K562 (cell line): ENCODE results near the gene SLC24A4. TPM values are rescaled to one million over a fixed set of nuclear protein-coding genes. Genes with fewer than 3 reads are reported as not detected.

ENCODE experiments used
- ATAC-seq: fragments of 200-7000 bp; cut with Tn5 transposase; 3 replicates; pipeline ENCODE4 v1.9.1; 2020; ENCODE audit warnings: moderate library complexity
- BruUV-seq: library from RNA; stranded (reverse); fragments of 400-500 nt; replicated peaks from 2 replicates; lab custom pipeline; 2021; lab: Mats Ljungman, UMichigan
- CTCF ChIA-PET: fragments of 300-600 bp; formaldehyde crosslinking; extraction: SDS; loops from one replicate; lab custom pipeline; 2021; ENCODE audit warnings: low intra/inter-chr PET ratio; lab: Yijun Ruan, JAX
- POLR2A ChIA-PET: fragments of 300-600, 350-650 bp; sonication (Branson Sonifier 250); formaldehyde crosslinking; extraction: SDS; loops from one replicate; lab custom pipeline; 2021; ENCODE audit warnings: antibody characterized with exemption, inconsistent platforms; lab: Yijun Ruan, JAX
- DNase-seq, 4 experiments: peaks; one replicate each; pipeline versions ENCODE4 v3.0.0 to v3.0.0-alpha.2; 2011 to 2018; ENCODE audit warnings: low spot score in 3 of 4, mixed read lengths in 3 of 4; ENCODE audit errors: extremely low read depth in 1 of 4
- FAIRE-seq: peaks from 2 replicates; lab custom pipeline; 2011; peaks lifted over from hg19 to GRCh38; lab: Jason Lieb, UNC
- H2AFZ ChIP-seq: 2 replicates; pipeline ENCODE4 v1.6.0; 2011; ENCODE audit warnings: low read depth, low read length, control low read depth, inconsistent platforms
- H3K27ac ChIP-seq: fragments of 200-600 bp; 3 replicates; pipeline ENCODE4 v1.8.0; 2011; ENCODE audit warnings: low read depth, mild to moderate bottlenecking, control low read depth, inconsistent platforms, low read length, moderate library complexity, mixed read lengths; ENCODE audit errors: extremely low read depth
- H3K27me3 ChIP-seq, 2 experiments: fragments of 300-600 bp in 1 of 2; 2 replicates in 1 of 2; 3 replicates in 1 of 2; pipeline versions ENCODE4 v1.6.0 to v1.8.0; 2011; ENCODE audit warnings: inconsistent platforms in 2 of 2, low read length in 2 of 2, mild to moderate bottlenecking in 1 of 2, mixed read lengths in 1 of 2, moderate library complexity in 1 of 2; ENCODE audit not compliant: control insufficient read depth in 2 of 2, insufficient read depth in 2 of 2
- H3K36me3 ChIP-seq: fragments of 300-600 bp; 3 replicates; pipeline ENCODE4 v1.8.0; 2011; ENCODE audit warnings: mild to moderate bottlenecking, low read length, inconsistent platforms; ENCODE audit not compliant: control insufficient read depth, insufficient read depth
- H3K4me1 ChIP-seq, 2 experiments: fragments of 200-600 bp in 1 of 2; replicated peaks in 1 of 2; 2 replicates in 1 of 2; 3 replicates in 1 of 2; pipeline versions ENCODE4 v1.5.1 to v1.8.0; 2011; ENCODE audit warnings: inconsistent platforms in 2 of 2, low read length in 2 of 2, mild to moderate bottlenecking in 1 of 2, mixed read lengths in 1 of 2, moderate library complexity in 1 of 2; ENCODE audit not compliant: control insufficient read depth in 2 of 2, insufficient read depth in 2 of 2
- H3K4me2 ChIP-seq: 2 replicates; pipeline ENCODE4 v1.6.1; 2011; ENCODE audit warnings: low read length, control low read depth, inconsistent platforms, mixed read lengths; ENCODE audit not compliant: insufficient read depth
- H3K4me3 ChIP-seq: fragments of 200-600 bp; sonication (generic), shearing (Covaris generic); 2 replicates; pipeline ENCODE4 v1.5.1; 2016; ENCODE audit warnings: control low read depth, inconsistent platforms
- H3K79me2 ChIP-seq: fragments of 200-600 bp; 3 replicates; pipeline ENCODE4 v1.8.0; 2011; ENCODE audit warnings: low read length, inconsistent platforms; ENCODE audit not compliant: control insufficient read depth, insufficient read depth
- H3K9ac ChIP-seq, 2 experiments: 2 replicates each; pipeline versions ENCODE4 v1.6.0 to v1.6.1; 2011; ENCODE audit warnings: low read depth in 2 of 2, low read length in 2 of 2, control low read depth in 1 of 2, inconsistent platforms in 1 of 2, mild to moderate bottlenecking in 1 of 2, mixed read lengths in 1 of 2; ENCODE audit not compliant: insufficient read depth in 1 of 2
- H3K9me1 ChIP-seq: one replicate; pipeline ENCODE4 v1.6.0; 2011; ENCODE audit warnings: inconsistent platforms, mild to moderate bottlenecking, low read length, moderate library complexity; ENCODE audit not compliant: control insufficient read depth, insufficient read depth
- H3K9me3 ChIP-seq: replicated peaks from 2 replicates; pipeline ENCODE4 v1.5.1; 2011; ENCODE audit warnings: low read depth, low read length, inconsistent platforms; ENCODE audit not compliant: control insufficient read depth, insufficient read depth
- H4K20me1 ChIP-seq: replicated peaks from 2 replicates; pipeline ENCODE4 v1.6.1; 2011; ENCODE audit warnings: low read length, inconsistent platforms, mixed read lengths; ENCODE audit not compliant: control insufficient read depth, insufficient read depth
- BDP1 ChIP-seq: IDR thresholded peaks from 3 replicates; pipeline ENCODE4 v1.6.1; 2011; ENCODE audit not compliant: insufficient read length, insufficient read depth
- E2F3 ChIP-seq: fragments of 250-450 bp; sonication (Bioruptor Pico); IDR thresholded peaks from 2 replicates; pipeline ENCODE4 v1.4.0; 2020; ENCODE audit warnings: mild to moderate bottlenecking
- GATAD2A ChIP-seq: fragments of 450-650 bp; IDR thresholded peaks from 2 replicates; pipeline ENCODE4 v1.6.1; 2017
- NR2C2 ChIP-seq, 2 experiments: fragments of 200-800 bp in 1 of 2; sonication (Bioruptor generic) in 1 of 2; sonication (generic) in 1 of 2; formaldehyde crosslinking in 1 of 2; IDR thresholded peaks; 2 replicates each; pipeline versions ENCODE4 v1.6.1 to v1.8.0; 2016 to 2022; ENCODE audit warnings: mild to moderate bottlenecking in 1 of 2, missing compliant biosample characterization in 1 of 2, missing genetic modification characterization in 1 of 2, missing genetic modification reagents in 1 of 2
- PPARD ChIP-seq: fragments of 250-450 bp; sonication (Bioruptor Pico); IDR thresholded peaks from 2 replicates; pipeline ENCODE4 v1.8.0; 2022; ENCODE audit warnings: inconsistent platforms, mild to moderate bottlenecking, moderate library complexity
- SMAD1 ChIP-seq: fragments of 150-350 bp; IDR thresholded peaks from 2 replicates; pipeline ENCODE4 v1.6.1; 2014; ENCODE audit warnings: low read length, low read depth; ENCODE audit not compliant: partially characterized antibody
- TGIF2 ChIP-seq: sonication (generic); formaldehyde crosslinking; IDR thresholded peaks from 2 replicates; pipeline ENCODE4 v1.8.1; 2022; ENCODE audit warnings: mild to moderate bottlenecking, missing genetic modification reagents, moderate library complexity
- ZNF431 ChIP-seq: sonication (generic); formaldehyde crosslinking; IDR thresholded peaks from 2 replicates; pipeline ENCODE4 v1.8.0; 2022; ENCODE audit warnings: mild to moderate bottlenecking, missing genetic modification reagents
- ZNF57 ChIP-seq: fragments of 450-650 bp; formaldehyde crosslinking; IDR thresholded peaks from 2 replicates; pipeline ENCODE4 v1.4.0; 2020; ENCODE audit warnings: mild to moderate bottlenecking, moderate library complexity
- WGBS: fragments of 100-300 bp; shearing (Covaris generic); methylation state at CpG from one replicate; pipeline ENCODE4 v1.1.6; 2016; ENCODE audit warnings: low coverage, mixed read lengths; ENCODE audit not compliant: insufficient coverage; ENCODE audit errors: missing lambda C conversion rate; 5-methylcytosine and 5-hydroxymethylcytosine counted together
- in situ Hi-C: fragments of 300-500 bp; cut with MboI; formaldehyde crosslinking; loops from 4 replicates; pipeline ENCODE4 v1.15.0; 2018; ENCODE audit warnings: inconsistent platforms, mixed read lengths
- intact Hi-C: fragments of 100-400 bp; cut with micrococcal nuclease; formaldehyde crosslinking; loops from 2 replicates; pipeline ENCODE4 v1.14.2; 2022
- polyA plus RNA-seq, 8 experiments: library from polyadenylated mRNA; depleted of rRNA in 4 of 8; stranded (reverse) in 5 of 8; unstranded in 3 of 8; fragments of >200 nt; fragmentation: Nextera tagmentation in 2 of 8; fragmentation: Illumina TruSeq in 1 of 8; extraction: Ambion mirVana in 2 of 8; extraction: Trizol in 1 of 8; gene quantifications; 2 replicates each; pipeline versions ENCODE4 v1.2.1 to v1.2.3, GENCODE V29; 2011 to 2014; ENCODE audit warnings: inconsistent platforms in 1 of 8, missing spikeins in 1 of 8
- total RNA-seq, 7 experiments: library from RNA; depleted of rRNA in 6 of 7; stranded (reverse); fragments of >200 nt in 6 of 7; fragmentation: Illumina TruSeq in 2 of 7; extraction: Trizol in 2 of 7; gene quantifications; 2 replicates each; pipeline versions ENCODE4 v1.2.1 to v1.2.3, GENCODE V29; 2011 to 2021; ENCODE audit warnings: low replicate concordance in 1 of 7
- TF ChIP-seq, protein P1 (sequence below), 2 experiments: fragments of 150-350 bp in 1 of 2; IDR thresholded peaks; 2 replicates each; pipeline ENCODE4 v1.6.1; 2012 to 2016; ENCODE audit warnings: low read depth in 2 of 2, low read length in 2 of 2, mild to moderate bottlenecking in 1 of 2, moderate library complexity in 1 of 2
- TF ChIP-seq, protein P2 (sequence below): fragments of 250-450 bp; sonication (Bioruptor Pico); IDR thresholded peaks from 2 replicates; pipeline ENCODE4 v1.4.0; 2020; ENCODE audit warnings: mild to moderate bottlenecking, moderate library complexity

Gene SLC24A4
- total and polyA plus RNA-seq, 9 of the 15 experiments (the other 6 are each of a cell fraction or from before 2014, with no cell fraction given) = not detected

DNA sequence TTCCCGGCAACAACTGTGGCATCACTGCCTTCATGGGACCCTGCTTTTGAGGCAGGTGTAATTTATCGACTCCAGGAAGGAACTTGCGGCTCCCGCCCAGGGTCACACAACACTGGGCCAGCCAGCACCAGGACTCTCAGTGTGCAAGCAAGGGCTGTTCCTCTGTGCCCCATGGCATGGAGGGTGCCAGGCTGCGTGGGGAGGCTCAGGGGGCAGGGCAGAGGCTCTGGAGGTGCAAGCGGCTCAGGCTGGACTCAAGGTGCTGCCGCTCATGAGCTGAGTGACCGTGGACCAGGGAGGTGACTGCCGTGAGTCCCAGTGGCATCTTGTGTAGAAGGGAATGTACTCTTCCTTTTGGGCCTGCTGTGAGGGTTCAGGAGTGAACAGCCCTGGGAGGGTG, 57.6 kb downstream of the SLC24A4 start:
- H3K4me2 ChIP-seq = no peak overlapping the region
- DNase-seq = no peak
- H3K9ac ChIP-seq = no peak overlapping the region
- TF ChIP-seq SMAD1 = no peak
- TF ChIP-seq, protein P1, sequence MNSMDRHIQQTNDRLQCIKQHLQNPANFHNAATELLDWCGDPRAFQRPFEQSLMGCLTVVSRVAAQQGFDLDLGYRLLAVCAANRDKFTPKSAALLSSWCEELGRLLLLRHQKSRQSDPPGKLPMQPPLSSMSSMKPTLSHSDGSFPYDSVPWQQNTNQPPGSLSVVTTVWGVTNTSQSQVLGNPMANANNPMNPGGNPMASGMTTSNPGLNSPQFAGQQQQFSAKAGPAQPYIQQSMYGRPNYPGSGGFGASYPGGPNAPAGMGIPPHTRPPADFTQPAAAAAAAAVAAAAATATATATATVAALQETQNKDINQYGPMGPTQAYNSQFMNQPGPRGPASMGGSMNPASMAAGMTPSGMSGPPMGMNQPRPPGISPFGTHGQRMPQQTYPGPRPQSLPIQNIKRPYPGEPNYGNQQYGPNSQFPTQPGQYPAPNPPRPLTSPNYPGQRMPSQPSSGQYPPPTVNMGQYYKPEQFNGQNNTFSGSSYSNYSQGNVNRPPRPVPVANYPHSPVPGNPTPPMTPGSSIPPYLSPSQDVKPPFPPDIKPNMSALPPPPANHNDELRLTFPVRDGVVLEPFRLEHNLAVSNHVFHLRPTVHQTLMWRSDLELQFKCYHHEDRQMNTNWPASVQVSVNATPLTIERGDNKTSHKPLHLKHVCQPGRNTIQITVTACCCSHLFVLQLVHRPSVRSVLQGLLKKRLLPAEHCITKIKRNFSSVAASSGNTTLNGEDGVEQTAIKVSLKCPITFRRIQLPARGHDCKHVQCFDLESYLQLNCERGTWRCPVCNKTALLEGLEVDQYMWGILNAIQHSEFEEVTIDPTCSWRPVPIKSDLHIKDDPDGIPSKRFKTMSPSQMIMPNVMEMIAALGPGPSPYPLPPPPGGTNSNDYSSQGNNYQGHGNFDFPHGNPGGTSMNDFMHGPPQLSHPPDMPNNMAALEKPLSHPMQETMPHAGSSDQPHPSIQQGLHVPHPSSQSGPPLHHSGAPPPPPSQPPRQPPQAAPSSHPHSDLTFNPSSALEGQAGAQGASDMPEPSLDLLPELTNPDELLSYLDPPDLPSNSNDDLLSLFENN (IDR thresholded peaks at IDR 0.05; ENCODE audit: low read depth in 2 of 2, low read length in 2 of 2) = no peak
- TF ChIP-seq TGIF2 (CRISPR knock-in tag) = no peak
- TF ChIP-seq ZNF431 = no peak
- no peak for TF ChIP-seq ZNF57 (CRISPR knock-in tag)
- TF ChIP-seq E2F3 (CRISPR knock-in tag) = no peak
- no peak for TF ChIP-seq NR2C2 (CRISPR knock-in tag; IDR thresholded peaks at IDR 0.05)
- no peak for TF ChIP-seq NR2C2 (tag; IDR thresholded peaks at IDR 0.05)
- no peak for TF ChIP-seq GATAD2A
- TF ChIP-seq BDP1 = no peak
- TF ChIP-seq, protein P2, sequence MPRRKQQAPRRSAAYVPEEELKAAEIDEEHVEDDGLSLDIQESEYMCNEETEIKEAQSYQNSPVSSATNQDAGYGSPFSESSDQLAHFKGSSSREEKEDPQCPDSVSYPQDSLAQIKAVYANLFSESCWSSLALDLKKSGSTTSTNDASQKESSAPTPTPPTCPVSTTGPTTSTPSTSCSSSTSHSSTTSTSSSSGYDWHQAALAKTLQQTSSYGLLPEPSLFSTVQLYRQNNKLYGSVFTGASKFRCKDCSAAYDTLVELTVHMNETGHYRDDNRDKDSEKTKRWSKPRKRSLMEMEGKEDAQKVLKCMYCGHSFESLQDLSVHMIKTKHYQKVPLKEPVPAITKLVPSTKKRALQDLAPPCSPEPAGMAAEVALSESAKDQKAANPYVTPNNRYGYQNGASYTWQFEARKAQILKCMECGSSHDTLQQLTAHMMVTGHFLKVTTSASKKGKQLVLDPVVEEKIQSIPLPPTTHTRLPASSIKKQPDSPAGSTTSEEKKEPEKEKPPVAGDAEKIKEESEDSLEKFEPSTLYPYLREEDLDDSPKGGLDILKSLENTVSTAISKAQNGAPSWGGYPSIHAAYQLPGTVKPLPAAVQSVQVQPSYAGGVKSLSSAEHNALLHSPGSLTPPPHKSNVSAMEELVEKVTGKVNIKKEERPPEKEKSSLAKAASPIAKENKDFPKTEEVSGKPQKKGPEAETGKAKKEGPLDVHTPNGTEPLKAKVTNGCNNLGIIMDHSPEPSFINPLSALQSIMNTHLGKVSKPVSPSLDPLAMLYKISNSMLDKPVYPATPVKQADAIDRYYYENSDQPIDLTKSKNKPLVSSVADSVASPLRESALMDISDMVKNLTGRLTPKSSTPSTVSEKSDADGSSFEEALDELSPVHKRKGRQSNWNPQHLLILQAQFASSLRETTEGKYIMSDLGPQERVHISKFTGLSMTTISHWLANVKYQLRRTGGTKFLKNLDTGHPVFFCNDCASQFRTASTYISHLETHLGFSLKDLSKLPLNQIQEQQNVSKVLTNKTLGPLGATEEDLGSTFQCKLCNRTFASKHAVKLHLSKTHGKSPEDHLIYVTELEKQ (CRISPR knock-in tag) = no peak
- no peak for TF ChIP-seq PPARD (CRISPR knock-in tag)
- TF ChIP-seq, all 486 proteins: peak for 0
- no peak for ATAC-seq
- in situ Hi-C loops (no loop called here), intact Hi-C loops (no loop called here)
- Histone ChIP-seq H3K79me2 (no peaks in the 10 kb centered on the region), H4K20me1 (no peaks in the 10 kb centered on the region), H3K27ac (no peak overlapping the region), H3K9me1 (no peaks in the 10 kb centered on the region), H3K36me3 (no peaks in the 10 kb centered on the region), H3K27me3 (peaks cover 0 to 15% of the 10 kb centered on the region in 2 experiments; a peak in 3 of 5 replicates), H2AFZ (no peak overlapping the region), H3K9me3 (no peaks in the 10 kb centered on the region), H3K4me3 (no peak overlapping the region), H3K4me1 (no peaks in the 10 kb centered on the region)
- no peak for FAIRE-seq
- ChIA-PET POLR2A (no interaction called here), CTCF (no interaction called here)
- BruUV-seq = no TSS peak
- 3% methylated on average over 6 of the region's 9 CpGs for whole genome bisulfite sequencing
